ENCODE results near the gene ZW10. TPM values are rescaled to one million over a fixed set of nuclear protein-coding genes. Genes with fewer than 3 reads are reported as not detected.

The ZW10 gene
- total RNA-seq, 1 experiment from 2014 or later = 43.2 TPM

DNA sequence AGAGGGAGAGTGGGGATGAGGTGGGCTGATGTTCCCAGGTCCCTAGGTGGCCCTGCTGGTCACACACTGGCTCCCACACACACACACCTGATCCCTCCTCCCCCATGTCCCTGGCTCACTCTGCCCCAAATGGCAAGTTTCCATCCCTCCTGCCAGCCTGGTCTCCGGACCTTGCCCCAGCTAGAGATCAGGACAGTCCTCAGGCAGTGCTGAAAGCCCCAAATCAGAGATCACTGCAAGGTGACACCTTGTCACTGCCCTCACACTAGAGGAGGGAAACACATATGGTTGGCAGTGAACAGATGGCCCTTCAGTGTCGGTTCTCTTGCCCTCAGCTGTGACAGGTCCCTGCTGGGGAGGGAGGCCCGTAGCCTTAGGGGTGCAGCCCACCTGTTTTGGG, 75.0 kb downstream of the ZW10 start:
- no peak for DNase-seq (ENCODE audit: low read depth)

DNA sequence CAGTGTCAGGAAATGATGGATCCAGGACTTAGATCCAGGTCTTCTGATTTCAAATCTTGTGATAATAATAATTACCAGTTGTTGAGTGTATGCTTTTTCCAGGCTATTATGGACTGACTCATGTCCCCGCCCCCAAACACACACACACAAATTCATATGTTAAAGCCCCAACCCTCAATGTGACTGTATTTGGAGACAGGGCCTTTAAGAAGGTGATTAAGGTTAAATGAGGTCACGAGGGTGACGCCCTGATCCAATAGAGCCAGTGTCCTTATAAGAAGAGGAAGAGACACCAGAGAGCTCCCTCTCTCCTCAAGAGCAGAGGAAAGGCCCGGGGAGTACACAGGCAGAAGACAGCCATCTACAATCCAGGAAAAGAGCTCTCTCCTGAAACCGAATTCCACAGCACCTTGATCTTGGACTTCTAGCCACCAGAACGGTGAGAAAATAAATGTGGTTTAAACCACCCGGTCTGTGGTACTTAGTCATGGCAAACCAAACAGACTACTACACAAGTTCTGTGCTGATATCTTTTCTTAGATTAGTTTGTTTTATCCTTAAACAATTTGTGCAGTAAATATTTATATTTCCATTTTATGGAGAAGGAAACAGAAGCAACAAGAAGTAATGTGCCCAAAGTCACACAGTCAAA, 75.6 kb downstream of the ZW10 start:
- DNase-seq (ENCODE audit: low read depth) = peak; percentile 65

GRCh38 chr11:113697111-113697510, 76.4 kb downstream of the ZW10 start:
- no peak for DNase-seq (ENCODE audit: low read depth)

DNA sequence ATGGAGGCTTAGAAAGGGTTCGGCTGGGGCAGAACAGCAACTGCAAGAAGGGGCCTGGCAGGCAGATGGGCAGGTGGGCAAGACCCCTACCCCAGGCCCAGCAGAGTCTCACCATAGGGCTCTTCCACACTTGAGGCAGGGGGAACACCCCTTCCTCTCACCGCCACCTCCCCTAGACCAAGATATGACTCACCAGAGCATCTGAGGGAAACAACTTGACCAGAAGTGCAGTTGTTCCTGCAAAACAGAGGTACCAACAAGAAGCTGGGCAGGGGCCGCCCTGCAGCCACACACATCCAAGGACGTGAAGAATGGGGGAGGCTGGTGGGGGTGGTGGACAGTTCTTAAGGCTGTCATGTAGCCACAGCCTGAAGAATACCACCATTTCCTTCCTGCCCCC, 78.3 kb downstream of the ZW10 start:
- no peak for DNase-seq (ENCODE audit: low read depth)

DNA sequence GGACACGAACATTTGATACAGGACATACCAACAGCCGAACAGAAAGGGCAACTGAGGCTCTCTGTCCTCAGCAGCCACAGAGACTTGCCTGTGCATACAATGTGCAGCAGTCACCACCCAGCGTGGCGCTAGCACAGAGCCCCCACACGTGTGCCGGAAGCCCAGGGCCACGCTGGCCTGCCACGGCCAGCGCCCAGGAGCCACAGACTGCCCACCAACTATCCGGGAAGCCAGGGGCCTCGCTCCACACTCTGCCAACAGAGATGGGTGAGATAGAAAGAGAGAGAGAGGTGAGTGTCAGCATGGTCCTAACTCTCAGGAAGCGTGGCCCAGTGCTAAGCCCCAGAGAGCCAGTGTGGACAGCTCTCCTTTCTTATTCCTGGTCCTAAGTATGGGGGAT, 79.1 kb downstream of the ZW10 start:
- DNase-seq (ENCODE audit: low read depth) = no peak

- DNase-seq (ENCODE audit: low read depth) = no peak
Measured at GRCh38 chr11:113693030-113693429, 80.5 kb downstream of the ZW10 start.

- peak; percentile 96 for DNase-seq (ENCODE audit: low read depth)
Measured at GRCh38 chr11:113690619-113691569, 82.6 kb downstream of the ZW10 start.

GRCh38 chr11:113689768-113690618, 83.5 kb downstream of the ZW10 start:
- DNase-seq (ENCODE audit: low read depth) = no peak

DNA sequence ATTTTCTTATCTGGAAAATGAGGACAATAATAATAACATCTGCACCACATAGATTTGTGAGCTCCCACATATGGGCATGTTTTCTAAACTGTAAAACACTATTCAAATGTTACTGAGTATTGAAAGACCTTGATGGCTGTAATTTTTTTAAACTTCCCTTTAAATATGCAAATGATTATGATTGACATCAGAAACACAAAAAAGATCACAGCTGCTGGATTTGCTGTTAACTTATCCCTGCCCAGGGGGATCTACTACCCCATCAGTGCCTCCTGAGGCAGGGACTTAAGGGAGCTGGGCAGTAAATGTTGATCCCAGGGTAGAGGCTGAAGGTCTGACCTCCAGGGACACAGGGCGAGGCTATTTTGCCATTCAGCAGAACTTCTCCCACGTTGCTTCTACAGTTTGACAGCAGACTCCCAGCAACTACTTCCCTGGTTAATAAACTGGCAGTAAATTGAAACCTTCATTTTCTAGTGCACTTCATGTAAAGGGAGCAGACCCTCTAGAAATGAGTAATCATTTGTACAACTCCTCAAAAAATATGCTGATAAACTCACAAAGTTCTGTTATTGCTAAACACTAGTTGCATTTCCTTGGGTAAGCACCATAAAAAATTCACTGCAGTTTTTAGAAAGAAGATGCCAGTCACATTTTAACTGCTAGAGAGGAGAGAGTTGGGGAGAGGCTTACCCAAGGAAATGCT, 87.7 kb downstream of the ZW10 start:
- no peak for DNase-seq (ENCODE audit: low read depth)

DNA sequence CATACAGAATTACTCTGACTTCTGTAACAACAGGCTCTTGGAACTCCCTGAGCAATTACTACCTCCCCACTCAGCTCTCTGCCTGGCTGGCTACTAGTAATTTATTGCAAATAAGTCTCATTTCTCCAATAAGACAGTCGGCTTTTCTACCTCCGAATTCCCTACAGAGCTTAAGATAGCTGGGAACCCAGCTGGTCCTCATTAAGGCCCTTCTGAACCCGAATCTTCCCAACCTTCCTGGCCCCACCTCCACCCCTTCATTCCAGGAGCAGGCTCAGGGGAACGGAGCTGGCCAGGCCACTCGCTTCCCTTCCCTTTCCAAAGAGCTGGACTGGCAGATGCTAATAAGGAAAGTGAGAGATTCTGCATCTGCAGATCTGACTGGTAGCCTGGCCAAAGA, 89.0 kb downstream of the ZW10 start:
- DNase-seq (ENCODE audit: low read depth) = no peak

GRCh38 chr11:113683481-113684046, 89.9 kb downstream of the ZW10 start:
- DNase-seq (ENCODE audit: low read depth) = no peak

Other genes starting within 250 kb of the ZW10 start
- 0.12 and 0.67 TPM in 2 replicates for gene TMPRSS5, start 67.4 kb downstream of the ZW10 start, total RNA-seq (2014; rRNA removed; shearing (Covaris generic))
- not detected in 2 replicates for gene CLDN25, start 6.1 kb upstream of the ZW10 start, total RNA-seq (2014; rRNA removed; shearing (Covaris generic))
- gene USP28, start 101.9 kb upstream of the ZW10 start, total RNA-seq (2014; rRNA removed; shearing (Covaris generic)) = 29.7 and 39.0 TPM in 2 replicates
- not detected in 2 replicates for gene HTR3B, start 131.1 kb upstream of the ZW10 start, total RNA-seq (2014; rRNA removed; shearing (Covaris generic))
- gene HTR3A, start 201.4 kb upstream of the ZW10 start, total RNA-seq (2014; rRNA removed; shearing (Covaris generic)) = not detected in 2 replicates